ENCODE measurements around the gene RAD51B.

The RAD51B gene

DNA sequence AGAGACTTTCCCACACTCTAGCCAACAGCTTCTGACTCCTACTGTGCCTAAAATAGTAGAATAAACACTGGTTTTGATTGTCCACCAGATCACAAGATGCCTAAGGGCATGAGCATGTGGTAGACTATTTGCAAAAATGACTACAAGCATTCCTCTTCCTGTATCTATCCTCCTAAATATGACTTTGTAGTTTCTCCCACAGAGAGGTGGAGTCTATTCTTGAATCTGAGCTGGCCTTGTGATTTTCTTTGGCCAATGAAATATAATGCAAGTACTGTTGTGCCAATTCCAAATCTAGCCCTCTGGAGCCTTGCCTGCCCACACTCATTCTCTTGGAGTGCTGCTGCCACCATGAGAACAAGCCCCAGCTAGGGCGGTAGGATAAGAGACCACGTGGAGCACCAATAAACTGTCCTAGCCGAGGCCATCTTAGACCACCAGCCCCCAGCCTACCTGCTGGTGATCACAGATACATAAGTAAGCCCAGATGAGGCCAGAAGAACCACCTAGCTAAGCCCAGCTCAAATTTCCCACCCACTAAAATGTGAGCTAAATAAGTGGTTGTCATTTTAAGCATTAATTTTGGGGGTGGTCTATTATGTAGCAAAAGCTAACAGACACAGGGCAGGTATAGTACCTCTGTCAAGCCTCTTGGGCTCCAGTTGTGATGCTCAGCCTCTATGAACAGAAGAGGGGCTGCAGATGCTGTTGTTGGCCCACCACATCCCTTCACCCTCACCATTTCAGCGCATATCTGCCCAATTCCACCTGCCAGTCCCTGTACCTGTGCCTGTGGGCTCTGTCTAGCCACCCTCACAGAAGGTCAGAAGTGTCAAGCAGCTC lies 955.4 kb downstream of the RAD51B start:
- H3K9me3 ChIP-seq (ENCODE audit: insufficient read depth, low read length), result peaks cover 13% of the 10 kb centered on the region; the same call in 1 of the 2 replicates
- H3K4me3 ChIP-seq (ENCODE audit: insufficient read length, low read depth), result no peak overlapping the region
- H3K9ac ChIP-seq (ENCODE audit: insufficient read length, low read depth), result no peak overlapping the region
- no peaks in the 10 kb centered on the region for H3K27me3 ChIP-seq (ENCODE audit: insufficient read depth, insufficient read length)
- no peak for TF ChIP-seq ZNF274 (IDR thresholded peaks at IDR 0.05; ENCODE audit: low read depth, low read length)
- TF ChIP-seq YY1 (IDR thresholded peaks at IDR 0.05; ENCODE audit: insufficient read depth, insufficient read length), result no peak
- no peak for TF ChIP-seq SUZ12 (IDR thresholded peaks at IDR 0.05; ENCODE audit: extremely low read depth, insufficient read depth, insufficient read length)
- H3K4me1 ChIP-seq (ENCODE audit: insufficient read depth, insufficient read length), result no peaks in the 10 kb centered on the region
- no peak for DNase-seq (ENCODE audit: low read depth, low spot score)
- H3K36me3 ChIP-seq (ENCODE audit: insufficient read depth, insufficient read length, low read length), result no peaks in the 10 kb centered on the region

DNA sequence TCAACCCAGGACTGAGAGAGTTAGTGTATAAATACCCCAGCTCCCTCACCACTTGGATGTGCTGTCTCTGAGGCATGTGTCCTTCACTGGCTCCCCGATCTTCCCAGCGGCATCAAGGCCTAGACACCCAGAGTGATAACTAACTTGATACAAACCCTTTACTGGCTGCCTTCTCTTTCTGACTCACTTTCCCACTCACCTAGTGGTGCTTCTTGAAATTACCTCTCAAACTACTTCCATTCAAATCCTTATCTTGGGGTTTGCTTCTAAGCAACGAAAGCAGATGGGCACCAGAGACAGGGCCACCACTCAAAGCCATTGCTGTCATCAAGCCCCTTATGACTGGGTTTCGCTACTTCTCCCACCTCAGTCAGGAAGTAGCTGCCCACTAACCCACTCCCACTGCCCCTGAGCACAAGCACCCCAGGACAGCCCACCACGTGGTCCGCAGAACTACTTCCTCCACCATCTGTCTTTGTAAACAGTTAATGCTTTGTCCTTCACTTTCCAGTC lies 956.1 kb downstream of the RAD51B start:
- Histone ChIP-seq H3K4me1 (ENCODE audit: insufficient read depth, insufficient read length) (peaks cover 3% of the 10 kb centered on the region), H3K9ac (ENCODE audit: insufficient read length, low read depth) (no peak overlapping the region), H3K4me3 (ENCODE audit: insufficient read length, low read depth) (no peak overlapping the region), H3K36me3 (ENCODE audit: insufficient read depth, insufficient read length, low read length) (no peaks in the 10 kb centered on the region), H3K9me3 (ENCODE audit: insufficient read depth, low read length) (peaks cover 13% of the 10 kb centered on the region; the same call in 1 of the 2 replicates), H3K27me3 (ENCODE audit: insufficient read depth, insufficient read length) (no peaks in the 10 kb centered on the region)
- DNase-seq (ENCODE audit: low read depth, low spot score), result no peak
- TF ChIP-seq YY1 (IDR thresholded peaks at IDR 0.05; ENCODE audit: insufficient read depth, insufficient read length) (no peak), ZNF274 (IDR thresholded peaks at IDR 0.05; ENCODE audit: low read depth, low read length) (no peak), SUZ12 (IDR thresholded peaks at IDR 0.05; ENCODE audit: extremely low read depth, insufficient read depth, insufficient read length) (no peak)

GRCh38 chr14:68777644-68778043 lies 958.1 kb downstream of the RAD51B start:
- DNase-seq (ENCODE audit: low read depth, low spot score), result no peak
- H3K4me1 ChIP-seq (ENCODE audit: insufficient read depth, insufficient read length), result peaks cover 7% of the 10 kb centered on the region
- no peak overlapping the region for H3K4me3 ChIP-seq (ENCODE audit: insufficient read length, low read depth)
- no peak overlapping the region for H3K9ac ChIP-seq (ENCODE audit: insufficient read length, low read depth)
- no peaks in the 10 kb centered on the region for H3K27me3 ChIP-seq (ENCODE audit: insufficient read depth, insufficient read length)
- H3K9me3 ChIP-seq (ENCODE audit: insufficient read depth, low read length), result peaks cover 13% of the 10 kb centered on the region; the same call in 1 of the 2 replicates
- no peak for TF ChIP-seq ZNF274 (IDR thresholded peaks at IDR 0.05; ENCODE audit: low read depth, low read length)
- TF ChIP-seq SUZ12 (IDR thresholded peaks at IDR 0.05; ENCODE audit: extremely low read depth, insufficient read depth, insufficient read length), result no peak
- no peak for TF ChIP-seq YY1 (IDR thresholded peaks at IDR 0.05; ENCODE audit: insufficient read depth, insufficient read length)
- no peaks in the 10 kb centered on the region for H3K36me3 ChIP-seq (ENCODE audit: insufficient read depth, insufficient read length, low read length)
